Large intestine (tissue), 3 donors: Measurements from ENCODE around the gene ARMC12. TPM values are rescaled to one million over a fixed set of nuclear protein-coding genes. Genes with fewer than 3 reads are reported as not detected.
"Not testable (repeated sequence)": the region's sequence is repeated elsewhere in the genome, so short reads cannot be mapped to it uniquely, and the experiment has no call there.

Source experiments
- DNase-seq, 2 donors: peaks; one replicate each; pipeline versions ENCODE4 v3.0.0 to v3.0.0-alpha.2; 2013
- H3K27ac ChIP-seq: one replicate; pipeline ENCODE4 v1.5.1; 2013; ENCODE audit warnings: low read length
- H3K27me3 ChIP-seq: 2 replicates; pipeline ENCODE4 v1.6.1; 2013; ENCODE audit warnings: low read length; ENCODE audit not compliant: control insufficient read depth, insufficient read depth
- H3K36me3 ChIP-seq: 2 replicates; pipeline ENCODE4 v1.6.1; 2013; ENCODE audit warnings: low read length; ENCODE audit not compliant: control insufficient read depth, insufficient read depth
- H3K4me1 ChIP-seq: one replicate; pipeline ENCODE4 v1.6.1; 2013; ENCODE audit warnings: low read length; ENCODE audit not compliant: control insufficient read depth, insufficient read depth
- H3K4me3 ChIP-seq: one replicate; pipeline ENCODE4 v1.5.1; 2013; ENCODE audit warnings: low read length
- H3K9me3 ChIP-seq: one replicate; pipeline ENCODE4 v1.6.1; 2013; ENCODE audit warnings: mild to moderate bottlenecking, low read depth, low read length, moderate library complexity; ENCODE audit not compliant: control insufficient read depth
- WGBS: methylation state at CpG from one replicate; pipeline ENCODE4 v1.1.5; 2013; ENCODE audit warnings: low lambda C conversion rate; ENCODE audit not compliant: insufficient coverage; 5-methylcytosine and 5-hydroxymethylcytosine counted together
- polyA plus RNA-seq: library from polyadenylated mRNA; unstranded; fragments of 120-200 nt; gene quantifications from one replicate; pipeline ENCODE4 v1.2.1, GENCODE V29; 2013

Gene ARMC12
- polyA plus RNA-seq, 1 donor: 0.51 TPM

GRCh38 chr6:35727935-35728682 lies 8.7 kb upstream of the ARMC12 start:
- Histone ChIP-seq H3K27ac (peak overlapping the region; percentile 84), H3K27me3 (no peaks in the 10 kb centered on the region), H3K36me3 (no peaks in the 10 kb centered on the region), H3K4me3 (peak overlapping the region; percentile 49), H3K4me1 (peaks cover 62% of the 10 kb centered on the region), H3K9me3 (no peaks in the 10 kb centered on the region)
- DNase-seq: peak; percentile 83 to 88
- no CpG with 5 or more reads among the region's 57 CpGs for WGBS

GRCh38 chr6:35728683-35729678 lies 7.9 kb upstream of the ARMC12 start:
- no peaks in the 10 kb centered on the region for H3K27me3 ChIP-seq
- H3K27ac ChIP-seq: peak overlapping the region; percentile 84
- H3K36me3 ChIP-seq: no peaks in the 10 kb centered on the region
- H3K4me3 ChIP-seq: no peak overlapping the region
- WGBS: no CpG with 5 or more reads among the region's 12 CpGs
- no peaks in the 10 kb centered on the region for H3K9me3 ChIP-seq
- DNase-seq: no peak
- H3K4me1 ChIP-seq: peaks cover 63% of the 10 kb centered on the region

DNA sequence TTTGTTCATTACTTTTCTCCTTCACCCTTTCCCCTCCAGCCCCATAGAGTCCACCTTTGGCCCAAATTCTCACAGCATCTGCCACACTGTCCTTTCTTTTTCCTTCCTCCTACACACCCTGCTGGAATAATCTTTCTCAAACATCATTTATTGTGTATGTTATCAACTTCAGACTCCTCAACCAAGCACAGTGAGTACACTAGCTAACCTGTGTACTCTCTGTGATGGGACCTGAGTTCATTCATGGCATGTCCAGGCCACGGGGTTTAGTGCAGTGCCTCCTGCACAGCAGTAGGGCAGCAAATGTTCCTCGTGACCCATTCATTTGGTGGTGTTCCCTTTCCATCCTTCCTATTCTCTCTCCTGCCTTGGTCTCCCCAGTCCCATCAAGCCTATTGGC lies 7.1 kb upstream of the ARMC12 start:
- no peak overlapping the region for H3K4me3 ChIP-seq
- DNase-seq: peak in 1 of 2 donors; percentile 31
- no CpG with 5 or more reads among the region's 2 CpGs for WGBS

GRCh38 chr6:35730745-35731413 lies 6.0 kb upstream of the ARMC12 start:
- Histone ChIP-seq H3K36me3 (no peaks in the 10 kb centered on the region), H3K27ac (peak overlapping the region; percentile 39), H3K27me3 (no peaks in the 10 kb centered on the region), H3K4me1 (peaks cover 52% of the 10 kb centered on the region), H3K4me3 (peak overlapping the region; percentile 68), H3K9me3 (no peaks in the 10 kb centered on the region)
- DNase-seq: no peak
- WGBS: no CpG with 5 or more reads among the region's 15 CpGs

More for the DNA sequence above, 7.1 kb upstream of the ARMC12 start:
- peak overlapping the region; percentile 2 for H3K27ac ChIP-seq
- no peaks in the 10 kb centered on the region for H3K9me3 ChIP-seq
- peaks cover 63% of the 10 kb centered on the region for H3K4me1 ChIP-seq
- H3K27me3 ChIP-seq: no peaks in the 10 kb centered on the region
- H3K36me3 ChIP-seq: no peaks in the 10 kb centered on the region

DNA sequence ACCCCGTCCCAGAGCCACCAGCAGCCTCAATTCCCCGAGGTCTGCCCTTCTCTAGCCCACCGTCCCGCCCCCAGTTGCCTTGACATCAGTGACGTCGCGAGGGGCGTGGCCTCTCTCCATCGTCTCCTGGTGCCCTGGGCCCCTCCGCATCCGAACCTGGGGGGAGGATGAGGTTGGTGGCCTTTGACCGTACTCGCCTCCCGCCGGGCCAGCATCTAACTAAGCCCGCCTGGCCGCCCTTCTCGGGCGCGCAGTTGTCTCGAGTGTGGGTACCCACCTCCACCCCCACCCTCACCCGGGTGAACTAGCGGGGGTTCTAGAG lies 5.5 kb upstream of the ARMC12 start:
- no CpG with 5 or more reads among the region's 23 CpGs for WGBS
- Histone ChIP-seq H3K9me3 (no peaks in the 10 kb centered on the region), H3K27ac (peak overlapping the region; percentile 81), H3K4me1 (peaks cover 47% of the 10 kb centered on the region), H3K36me3 (no peaks in the 10 kb centered on the region), H3K4me3 (peak overlapping the region; percentile 68), H3K27me3 (no peaks in the 10 kb centered on the region)
- DNase-seq: peak; percentile 77 to 82

DNA sequence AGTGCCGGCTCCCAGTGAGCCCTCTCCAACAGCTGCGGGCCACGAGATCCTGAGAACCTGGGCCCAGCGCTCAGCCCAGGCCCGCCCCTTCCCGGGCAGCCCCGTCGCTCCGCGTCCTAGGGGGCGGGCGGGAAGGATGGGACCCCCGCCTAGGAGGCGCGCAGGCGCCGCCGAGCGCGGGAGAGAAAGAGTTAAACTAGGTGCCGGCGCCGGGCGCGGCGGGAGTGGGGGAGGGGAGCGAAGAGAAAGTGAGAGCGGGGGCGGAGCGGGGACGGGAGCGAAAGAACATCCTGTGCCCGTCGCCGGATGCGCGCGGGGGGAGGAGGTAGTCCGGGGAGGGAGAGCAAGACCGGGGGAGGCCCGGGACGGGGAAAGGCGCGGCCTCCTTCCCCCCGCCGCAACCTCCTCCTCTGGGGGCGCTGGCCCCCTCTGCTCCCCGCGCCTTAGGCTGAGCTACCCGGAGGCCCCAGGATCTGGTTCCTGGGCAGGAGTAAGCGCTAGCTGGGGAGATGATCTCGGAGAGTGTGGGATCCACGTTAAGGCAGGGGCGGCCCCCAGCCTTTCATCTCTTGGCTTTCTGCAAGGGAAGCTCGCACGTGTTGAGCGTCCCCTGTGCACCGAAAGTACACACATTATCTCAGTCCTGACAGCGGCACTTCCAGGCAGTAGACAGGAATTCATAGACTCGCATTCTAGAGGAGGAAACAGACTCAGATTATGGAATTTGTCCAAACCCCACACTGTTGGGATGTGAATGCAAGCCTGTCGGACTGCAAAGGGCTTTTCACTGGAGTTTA lies 4.9 kb upstream of the ARMC12 start:
- peak; percentile 82 to 89 for DNase-seq
- Histone ChIP-seq H3K27me3 (no peaks in the 10 kb centered on the region), H3K9me3 (no peaks in the 10 kb centered on the region), H3K27ac (peak overlapping the region; percentile 81), H3K36me3 (no peaks in the 10 kb centered on the region), H3K4me1 (peaks cover 42% of the 10 kb centered on the region), H3K4me3 (peak overlapping the region; percentile 68)
- no CpG with 5 or more reads among the region's 61 CpGs for WGBS

DNA sequence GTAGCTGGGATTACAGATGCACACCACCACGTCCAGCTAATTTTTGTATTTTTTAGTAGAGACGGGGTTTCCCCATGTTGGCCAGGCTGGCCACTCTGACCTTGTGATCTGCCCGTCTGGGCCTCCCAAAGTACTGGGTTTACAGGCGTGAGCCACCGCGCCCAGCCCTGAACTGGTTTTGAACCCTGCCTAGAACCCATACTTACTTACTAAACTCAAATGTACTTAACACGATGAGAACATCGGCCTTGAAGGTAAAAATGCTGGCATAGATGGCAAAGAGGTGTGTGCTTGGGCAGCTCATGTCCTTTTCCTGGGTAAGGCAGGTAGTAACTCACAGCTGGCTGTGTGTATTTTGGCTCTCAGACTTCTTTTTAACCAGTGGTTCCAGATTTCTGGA lies 3.2 kb upstream of the ARMC12 start:
- no peak for DNase-seq
- no peak overlapping the region for H3K4me3 ChIP-seq
- H3K9me3 ChIP-seq: no peaks in the 10 kb centered on the region
- H3K27me3 ChIP-seq: no peaks in the 10 kb centered on the region
- H3K4me1 ChIP-seq: peaks cover 30% of the 10 kb centered on the region
- 90% methylated on average over 2 of the region's 8 CpGs for WGBS
- no peaks in the 10 kb centered on the region for H3K36me3 ChIP-seq
- H3K27ac ChIP-seq: no peak overlapping the region

DNA sequence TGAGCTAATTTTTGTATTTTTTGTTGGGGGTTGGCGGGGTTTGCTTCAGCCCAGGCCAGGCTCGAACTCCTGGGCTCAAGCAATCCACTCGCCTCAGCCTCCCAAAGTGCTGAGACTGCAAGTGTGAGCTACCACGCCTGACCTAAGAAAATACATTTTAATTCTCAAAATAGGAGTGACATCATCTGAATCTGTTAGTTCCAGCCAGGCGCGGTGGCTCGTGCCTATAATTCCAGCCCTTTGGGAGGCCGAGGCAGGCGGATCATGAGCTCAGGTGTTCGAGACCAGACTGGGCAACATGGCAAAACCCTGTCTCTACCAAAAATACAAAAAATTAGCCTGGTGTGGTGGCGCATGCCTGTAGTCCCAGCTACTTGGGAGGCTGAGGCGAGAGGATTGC lies 2.5 kb upstream of the ARMC12 start:
- H3K27me3 ChIP-seq, H3K36me3 ChIP-seq, H3K27ac ChIP-seq, H3K9me3 ChIP-seq, DNase-seq, H3K4me3 ChIP-seq: not testable (repeated sequence)
- 100% methylated on average over 1 of the region's 12 CpGs for WGBS
- H3K4me1 ChIP-seq: peaks cover 24% of the 10 kb centered on the region

DNA sequence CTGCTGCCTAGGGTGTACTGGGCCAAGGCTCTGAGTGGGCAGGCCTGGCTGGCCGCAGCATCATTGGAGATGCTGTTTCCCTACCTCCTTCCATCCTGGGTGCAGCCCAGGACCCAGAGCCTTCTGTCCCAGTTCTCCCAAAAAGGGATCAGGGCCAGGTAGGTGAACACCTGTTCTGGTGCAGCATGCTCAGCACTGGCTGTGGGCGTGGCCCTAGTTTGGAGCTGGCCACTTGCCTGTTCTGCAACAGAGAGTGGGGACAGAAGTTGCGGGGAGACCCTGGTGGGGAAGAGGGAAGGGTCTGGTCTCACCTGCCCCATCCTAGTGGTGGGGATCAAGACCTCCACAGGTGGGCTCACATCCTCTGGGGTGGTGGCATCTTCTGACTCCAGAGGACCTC lies 1.4 kb upstream of the ARMC12 start:
- WGBS: no CpG with 5 or more reads among the region's 3 CpGs
- no peaks in the 10 kb centered on the region for H3K9me3 ChIP-seq
- no peaks in the 10 kb centered on the region for H3K27me3 ChIP-seq
- H3K36me3 ChIP-seq: no peaks in the 10 kb centered on the region
- H3K27ac ChIP-seq: no peak overlapping the region
- no peak overlapping the region for H3K4me3 ChIP-seq
- DNase-seq: no peak
- peaks cover 28% of the 10 kb centered on the region for H3K4me1 ChIP-seq
